H9 (cell line): ENCODE data around the gene ZKSCAN4. TPM values are rescaled to one million over a fixed set of nuclear protein-coding genes. Genes with fewer than 3 reads are reported as not detected.

Source experiments
- DNase-seq: peaks from one replicate; pipeline ENCODE4 v3.0.0-alpha.2; 2017
- H2AFZ ChIP-seq: one replicate; pipeline ENCODE4 v1.6.1; 2013; ENCODE audit warnings: mild to moderate bottlenecking, low read length, control low read depth, moderate library complexity
- H2AK5ac ChIP-seq: 2 replicates; pipeline ENCODE4 v1.6.1; 2013; ENCODE audit warnings: low read length, control low read depth, mixed read lengths; ENCODE audit not compliant: insufficient read length
- H2BK120ac ChIP-seq: one replicate; pipeline ENCODE4 v1.6.1; 2013; ENCODE audit warnings: low read depth, mild to moderate bottlenecking, low read length, control low read depth, inconsistent platforms; ENCODE audit not compliant: poor library complexity, severe bottlenecking
- H2BK12ac ChIP-seq: 2 replicates; pipeline ENCODE4 v1.6.1; 2013; ENCODE audit warnings: low read length, control low read depth, mixed read lengths, low read depth; ENCODE audit not compliant: insufficient read length
- H2BK15ac ChIP-seq: 2 replicates; pipeline ENCODE4 v1.6.1; 2013; ENCODE audit warnings: low read depth, low read length, control low read depth
- H2BK20ac ChIP-seq: one replicate; pipeline ENCODE4 v1.6.1; 2013; ENCODE audit warnings: low read depth, mild to moderate bottlenecking, low read length, control low read depth, inconsistent platforms; ENCODE audit not compliant: poor library complexity, severe bottlenecking
- H2BK5ac ChIP-seq: 2 replicates; pipeline ENCODE4 v1.6.1; 2013; ENCODE audit warnings: low read length, control low read depth, mixed read lengths; ENCODE audit not compliant: insufficient read length
- H3K14ac ChIP-seq: 2 replicates; pipeline ENCODE4 v1.6.1; 2013; ENCODE audit warnings: low read length, control low read depth; ENCODE audit not compliant: insufficient read depth
- H3K18ac ChIP-seq: 2 replicates; pipeline ENCODE4 v1.6.1; 2013; ENCODE audit warnings: low read depth, mild to moderate bottlenecking, mixed read lengths, low read length, control low read depth; ENCODE audit not compliant: insufficient read length
- H3K23ac ChIP-seq: 2 replicates; pipeline ENCODE4 v1.6.1; 2013; ENCODE audit warnings: low read length, control low read depth, mixed read lengths, low read depth; ENCODE audit not compliant: insufficient read length
- H3K23me2 ChIP-seq: 2 replicates; pipeline ENCODE4 v1.6.1; 2013; ENCODE audit warnings: low read depth, mild to moderate bottlenecking, mixed read lengths, low read length, control low read depth; ENCODE audit not compliant: insufficient read length, poor library complexity, severe bottlenecking
- H3K27ac ChIP-seq: 2 replicates; pipeline ENCODE4 v1.5.1; 2013; ENCODE audit warnings: low read length, control low read depth, mixed read lengths, low read depth; ENCODE audit not compliant: insufficient read length
- H3K27me3 ChIP-seq: 2 replicates; pipeline ENCODE4 v1.6.1; 2013; ENCODE audit warnings: low read length, control low read depth, inconsistent platforms; ENCODE audit not compliant: insufficient read depth
- H3K4ac ChIP-seq: 2 replicates; pipeline ENCODE4 v1.6.1; 2013; ENCODE audit warnings: low read depth, mild to moderate bottlenecking, control low read depth, inconsistent platforms, low read length, moderate library complexity
- H3K4me1 ChIP-seq: 2 replicates; pipeline ENCODE4 v1.6.1; 2013; ENCODE audit warnings: low read length, control low read depth, inconsistent platforms; ENCODE audit not compliant: insufficient read depth
- H3K4me2 ChIP-seq: 2 replicates; pipeline ENCODE4 v1.6.1; 2013; ENCODE audit warnings: low read length, control low read depth, mixed read lengths; ENCODE audit not compliant: insufficient read length, insufficient read depth
- H3K56ac ChIP-seq: 2 replicates; pipeline ENCODE4 v1.6.1; 2013; ENCODE audit warnings: low read depth, mild to moderate bottlenecking, mixed read lengths, low read length, control low read depth; ENCODE audit not compliant: insufficient read length
- H3K79me1 ChIP-seq: 2 replicates; pipeline ENCODE4 v1.6.1; 2013; ENCODE audit warnings: low read depth, mild to moderate bottlenecking, moderate library complexity, low read length, control low read depth, inconsistent platforms; ENCODE audit not compliant: insufficient read depth, poor library complexity, severe bottlenecking
- H3K79me2 ChIP-seq: 2 replicates; pipeline ENCODE4 v1.6.1; 2013; ENCODE audit warnings: low read length, control low read depth, inconsistent platforms; ENCODE audit not compliant: insufficient read depth
- H3K9ac ChIP-seq: 2 replicates; pipeline ENCODE4 v1.6.1; 2013; ENCODE audit warnings: low read length, control low read depth, mixed read lengths; ENCODE audit not compliant: insufficient read length; ENCODE audit errors: extremely low read depth
- H3K9me3 ChIP-seq: one replicate; pipeline ENCODE4 v1.6.1; 2013; ENCODE audit warnings: low read depth, low read length, inconsistent platforms; ENCODE audit not compliant: control insufficient read depth
- H3T11ph ChIP-seq: one replicate; pipeline ENCODE4 v1.6.1; 2013; ENCODE audit warnings: mild to moderate bottlenecking, low read length, control low read depth, inconsistent platforms
- H4K20me1 ChIP-seq: one replicate; pipeline ENCODE4 v1.6.1; 2013; ENCODE audit not compliant: control insufficient read depth, insufficient read length, insufficient read depth
- H4K5ac ChIP-seq: 2 replicates; pipeline ENCODE4 v1.6.1; 2013; ENCODE audit warnings: low read depth, mild to moderate bottlenecking, mixed read lengths, low read length, control low read depth; ENCODE audit not compliant: insufficient read length
- H4K8ac ChIP-seq: replicated peaks from 2 replicates; pipeline ENCODE4 v1.6.1; 2013; ENCODE audit warnings: low read length, control low read depth, mixed read lengths, low read depth; ENCODE audit not compliant: insufficient read length
- H4K91ac ChIP-seq: 2 replicates; pipeline ENCODE4 v1.6.1; 2013; ENCODE audit warnings: low read depth, mild to moderate bottlenecking, moderate library complexity, mixed read lengths, low read length, control low read depth; ENCODE audit not compliant: insufficient read length
- H3K27ac Mint-ChIP-seq, 3 experiments: 2 replicates in 2 of 3; 3 replicates in 1 of 3; pipeline ENCODE4 v1.8.0; 2020 to 2021; ENCODE audit warnings: mixed read lengths in 3 of 3, mild to moderate bottlenecking in 1 of 3, moderate library complexity in 1 of 3
- H3K27me3 Mint-ChIP-seq: 2 replicates; pipeline ENCODE4 v1.8.0; 2021; ENCODE audit warnings: low read depth, mild to moderate bottlenecking, moderate library complexity, mixed read lengths
- H3K36me3 Mint-ChIP-seq, 3 experiments: 2 replicates in 2 of 3; 3 replicates in 1 of 3; pipeline ENCODE4 v1.8.0; 2020 to 2021; ENCODE audit warnings: low read depth in 3 of 3, mixed read lengths in 3 of 3; ENCODE audit not compliant: insufficient read depth in 1 of 3
- H3K4me1 Mint-ChIP-seq, 2 experiments: 2 replicates each; pipeline ENCODE4 v1.8.0; 2020; ENCODE audit warnings: mixed read lengths in 2 of 2
- H3K4me3 Mint-ChIP-seq, 2 experiments: 2 replicates in 1 of 2; 3 replicates in 1 of 2; pipeline ENCODE4 v1.8.0; 2020 to 2021; ENCODE audit warnings: mild to moderate bottlenecking in 2 of 2, mixed read lengths in 2 of 2, moderate library complexity in 1 of 2
- H3K9me3 Mint-ChIP-seq, 2 experiments: 2 replicates in 1 of 2; 3 replicates in 1 of 2; pipeline ENCODE4 v1.8.0; 2020; ENCODE audit warnings: mild to moderate bottlenecking in 2 of 2, mixed read lengths in 2 of 2, moderate library complexity in 1 of 2
- CTCF ChIP-seq: fragments of 200-600 bp; sonication (generic); conservative IDR thresholded peaks from 3 replicates; pipeline ENCODE4 v1.8.0; 2021; ENCODE audit warnings: antibody characterized with exemption, mild to moderate bottlenecking
- WGBS: extraction: QIAGEN DNeasy Blood & Tissue Kit; methylation state at CpG from one replicate; pipeline ENCODE4 v1.1.7; 2013; ENCODE audit warnings: missing lambda C conversion rate, low lambda C conversion rate, mixed read lengths; ENCODE audit not compliant: insufficient read length; ENCODE audit errors: extremely low coverage; 5-methylcytosine and 5-hydroxymethylcytosine counted together
- total RNA-seq: library from RNA; stranded (reverse); gene quantifications from 2 replicates; pipeline ENCODE4 v1.2.1, GENCODE V29; 2021

The ZKSCAN4 gene
- total RNA-seq, 1 experiment from 2014 or later: 8.8 TPM

GRCh38 chr6:28203201-28203600 is 48.9 kb downstream of the ZKSCAN4 start:
- H3K4me1 ChIP-seq: peaks cover 3% of the 10 kb centered on the region; the same call in 1 of the 2 replicates
- no peak overlapping the region for H2BK15ac ChIP-seq
- H4K5ac ChIP-seq: no peak overlapping the region
- no peak overlapping the region for H3K9ac ChIP-seq
- H4K20me1 ChIP-seq: peaks cover 2% of the 10 kb centered on the region
- H3K23ac ChIP-seq: no peak overlapping the region
- H3K18ac ChIP-seq: no peak overlapping the region
- no peak overlapping the region for H4K8ac ChIP-seq
- Mint-ChIP-seq H3K27me3 (peaks cover 91% of the 10 kb centered on the region), H3K36me3 (peaks cover 0 to 1% (median 0%) of the 10 kb centered on the region in 3 experiments; a peak in 1 of 7 replicates), H3K4me1 (peaks cover 14 to 16% of the 10 kb centered on the region in 2 experiments), H3K4me3 (no peak overlapping the region; a peak in 1 of 5 replicates), H3K9me3 (peaks cover 9 to 10% of the 10 kb centered on the region in 2 experiments; a peak in 4 of 5 replicates), H3K27ac (no peak overlapping the region)
- no peak overlapping the region for H2AFZ ChIP-seq
- peak; percentile 65 for DNase-seq
- no peak overlapping the region for H3K4ac ChIP-seq
- TF ChIP-seq CTCF: no peak
- no peak overlapping the region for H3K56ac ChIP-seq
- no peak overlapping the region for H2BK12ac ChIP-seq
- H2BK120ac ChIP-seq: no peak overlapping the region
- no peaks in the 10 kb centered on the region for H3K79me2 ChIP-seq
- H2BK5ac ChIP-seq: no peak overlapping the region
- H4K91ac ChIP-seq: no peak overlapping the region
- no peak overlapping the region for H3K4me2 ChIP-seq
- H3K23me2 ChIP-seq: peaks cover 6% of the 10 kb centered on the region
- H2BK20ac ChIP-seq: no peak overlapping the region
- peaks cover 31% of the 10 kb centered on the region for H3K27me3 ChIP-seq
- no CpG with 5 or more reads among the region's 4 CpGs for WGBS
- no peaks in the 10 kb centered on the region for H3K79me1 ChIP-seq
- no peak overlapping the region for H2AK5ac ChIP-seq
- H3K14ac ChIP-seq: no peak overlapping the region
- H3K9me3 ChIP-seq: no peaks in the 10 kb centered on the region
- H3T11ph ChIP-seq: no peak overlapping the region
- no peak overlapping the region for H3K27ac ChIP-seq
